Ovary (tissue), 3 donors: ENCODE data around the gene ZNRF1.

Source experiments
- CTCF ChIP-seq, 3 donors: fragments of 450-650 bp in 2 of 3; fragments of 200-600 bp in 1 of 3; IDR thresholded peaks; one replicate each; pipeline versions ENCODE4 v1.5.1 to v1.8.0; 2016 to 2022; ENCODE audit warnings: antibody characterized with exemption in 3 of 3, mild to moderate bottlenecking in 1 of 3
- EP300 ChIP-seq: sonication (generic); formaldehyde crosslinking; IDR thresholded peaks from one replicate; pipeline ENCODE4 v1.6.1; 2017; ENCODE audit warnings: antibody characterized with exemption
- POLR2A ChIP-seq: fragments of 450-650 bp; IDR thresholded peaks from one replicate; pipeline ENCODE4 v1.6.1; 2017; ENCODE audit warnings: antibody characterized with exemption, mild to moderate bottlenecking, moderate library complexity
- donor health status: DM: no; HTN: no; CAD: no.

- TF ChIP-seq CTCF (IDR thresholded peaks at IDR 0.05) (no peak), POLR2A (no peak), EP300 (no peak)
Measured at GRCh38 chr16:74951681-74952080, 47.1 kb upstream of the ZNRF1 start.
